Measurements from ENCODE around the gene CD33.

The CD33 gene

GRCh38 chr19:51220996-51221395 is 3.9 kb upstream of the CD33 start:
- no peak for TF ChIP-seq EZH2phosphoT487 (IDR thresholded peaks at IDR 0.05; ENCODE audit: low read length)
- no peak for TF ChIP-seq CTCF (IDR thresholded peaks at IDR 0.05; ENCODE audit: low read length)
- no peak for TF ChIP-seq EZH2 (optimal IDR thresholded peaks at IDR 0.05; ENCODE audit: low read depth, low read length)
- Histone ChIP-seq H4K20me1 (ENCODE audit: insufficient read depth, low read length) (no peaks in the 10 kb centered on the region), H3K27ac (ENCODE audit: low read length) (no peak overlapping the region), H3K36me3 (replicated peaks; ENCODE audit: insufficient read depth, low read length) (no peaks in the 10 kb centered on the region), H3K4me1 (ENCODE audit: low read length) (no peaks in the 10 kb centered on the region), H3K9me2 (replicated peaks; ENCODE audit: insufficient read depth, low read length) (no peaks in the 10 kb centered on the region), H3K27me3 (replicated peaks; ENCODE audit: insufficient read depth, low read length) (no peaks in the 10 kb centered on the region), H2AFZ (ENCODE audit: low read length) (no peak overlapping the region), H3K4me3 (ENCODE audit: low read length) (no peak overlapping the region), H3K9ac (ENCODE audit: low read length) (no peak overlapping the region), H3F3A (ENCODE audit: insufficient read depth, low read length) (no peaks in the 10 kb centered on the region), H3K79me2 (ENCODE audit: low read length) (no peaks in the 10 kb centered on the region), H3K4me2 (ENCODE audit: low read depth, low read length) (no peak overlapping the region), H3K9me3 (replicated peaks; ENCODE audit: insufficient read depth, low read length) (no peaks in the 10 kb centered on the region)
- DNase-seq, result no peak

- Histone ChIP-seq H3K4me3 (ENCODE audit: low read length) (no peak overlapping the region), H3K4me1 (ENCODE audit: low read length) (no peaks in the 10 kb centered on the region), H3K9me2 (replicated peaks; ENCODE audit: insufficient read depth, low read length) (no peaks in the 10 kb centered on the region), H3K9me3 (replicated peaks; ENCODE audit: insufficient read depth, low read length) (no peaks in the 10 kb centered on the region), H3K9ac (ENCODE audit: low read length) (no peak overlapping the region), H3K27me3 (replicated peaks; ENCODE audit: insufficient read depth, low read length) (no peaks in the 10 kb centered on the region), H2AFZ (ENCODE audit: low read length) (no peak overlapping the region), H3K27ac (ENCODE audit: low read length) (no peak overlapping the region), H3K79me2 (ENCODE audit: low read length) (no peaks in the 10 kb centered on the region), H4K20me1 (ENCODE audit: insufficient read depth, low read length) (no peaks in the 10 kb centered on the region), H3K36me3 (replicated peaks; ENCODE audit: insufficient read depth, low read length) (no peaks in the 10 kb centered on the region), H3K4me2 (ENCODE audit: low read depth, low read length) (no peak overlapping the region), H3F3A (ENCODE audit: insufficient read depth, low read length) (no peaks in the 10 kb centered on the region)
- no peak for DNase-seq
- TF ChIP-seq EZH2 (optimal IDR thresholded peaks at IDR 0.05; ENCODE audit: low read depth, low read length), result no peak
- no peak for TF ChIP-seq CTCF (IDR thresholded peaks at IDR 0.05; ENCODE audit: low read length)
- no peak for TF ChIP-seq EZH2phosphoT487 (IDR thresholded peaks at IDR 0.05; ENCODE audit: low read length)
Observed at GRCh38 chr19:51224163-51224641, 678 bp upstream of the CD33 start.

GRCh38 chr19:51226067-51226466 is 1.2 kb downstream of the CD33 start:
- Histone ChIP-seq H3F3A (ENCODE audit: insufficient read depth, low read length) (no peaks in the 10 kb centered on the region), H3K79me2 (ENCODE audit: low read length) (no peaks in the 10 kb centered on the region), H3K4me2 (ENCODE audit: low read depth, low read length) (no peak overlapping the region), H3K4me1 (ENCODE audit: low read length) (no peaks in the 10 kb centered on the region), H3K27me3 (replicated peaks; ENCODE audit: insufficient read depth, low read length) (no peaks in the 10 kb centered on the region), H3K4me3 (ENCODE audit: low read length) (no peak overlapping the region), H2AFZ (ENCODE audit: low read length) (no peak overlapping the region), H3K9ac (ENCODE audit: low read length) (no peak overlapping the region), H4K20me1 (ENCODE audit: insufficient read depth, low read length) (no peaks in the 10 kb centered on the region), H3K9me2 (replicated peaks; ENCODE audit: insufficient read depth, low read length) (no peaks in the 10 kb centered on the region), H3K36me3 (replicated peaks; ENCODE audit: insufficient read depth, low read length) (no peaks in the 10 kb centered on the region), H3K9me3 (replicated peaks; ENCODE audit: insufficient read depth, low read length) (no peaks in the 10 kb centered on the region), H3K27ac (ENCODE audit: low read length) (no peak overlapping the region)
- TF ChIP-seq CTCF (IDR thresholded peaks at IDR 0.05; ENCODE audit: low read length), result no peak
- TF ChIP-seq EZH2 (optimal IDR thresholded peaks at IDR 0.05; ENCODE audit: low read depth, low read length), result no peak
- no peak for TF ChIP-seq EZH2phosphoT487 (IDR thresholded peaks at IDR 0.05; ENCODE audit: low read length)
- no peak for DNase-seq

All from MM.1S (cell line).